A204.1 (cell line): Measurements from ENCODE around the gene RREB1.
A peak's percentile ranks its signal among the peaks of the same experiment; 100 is the strongest.
"Not testable (repeated sequence)": the region's sequence is repeated elsewhere in the genome, so short reads cannot be mapped to it uniquely, and the experiment has no call there.

Experiments
- FAIRE-seq: peaks from 2 replicates; lab custom pipeline; 2012; peaks lifted over from hg19 to GRCh38; lab: Jason Lieb, UNC

The RREB1 gene

GRCh38 chr6:7264686-7265384, 157.1 kb downstream of the RREB1 start:
- FAIRE-seq: no peak

- FAIRE-seq: not testable (repeated sequence)
Measured at GRCh38 chr6:7265385-7265726, 157.6 kb downstream of the RREB1 start.

- FAIRE-seq: no peak
Measured at GRCh38 chr6:7267071-7267465, 159.3 kb downstream of the RREB1 start.

GRCh38 chr6:7267466-7268091, 159.8 kb downstream of the RREB1 start:
- no peak for FAIRE-seq

- FAIRE-seq: no peak
Measured at GRCh38 chr6:7268362-7268761, 160.6 kb downstream of the RREB1 start.

- no peak for FAIRE-seq
Measured at GRCh38 chr6:7268816-7269555, 161.2 kb downstream of the RREB1 start.

- no peak for FAIRE-seq
Measured at GRCh38 chr6:7269816-7270215, 162.1 kb downstream of the RREB1 start.

GRCh38 chr6:7270320-7271204, 162.8 kb downstream of the RREB1 start:
- no peak for FAIRE-seq

GRCh38 chr6:7271205-7271534, 163.4 kb downstream of the RREB1 start:
- FAIRE-seq: no peak

- FAIRE-seq: no peak
Measured at GRCh38 chr6:7273709-7274108, 165.9 kb downstream of the RREB1 start.

- not testable (repeated sequence) for FAIRE-seq
Measured at GRCh38 chr6:7274525-7274924, 166.8 kb downstream of the RREB1 start.

- FAIRE-seq: no peak
Measured at GRCh38 chr6:7276199-7276524, 168.4 kb downstream of the RREB1 start.

GRCh38 chr6:7282097-7282906, 174.5 kb downstream of the RREB1 start:
- no peak for FAIRE-seq

- FAIRE-seq: no peak
Measured at GRCh38 chr6:7283676-7284075, 175.9 kb downstream of the RREB1 start.

- no peak for FAIRE-seq
Measured at GRCh38 chr6:7285416-7285815, 177.7 kb downstream of the RREB1 start.

- no peak for FAIRE-seq
Measured at GRCh38 chr6:7290079-7290478, 182.3 kb downstream of the RREB1 start.

- FAIRE-seq: no peak
Measured at GRCh38 chr6:7292596-7293255, 185.0 kb downstream of the RREB1 start.

- FAIRE-seq: no peak
Measured at GRCh38 chr6:7295916-7296315, 188.2 kb downstream of the RREB1 start.

GRCh38 chr6:7296602-7297001, 188.8 kb downstream of the RREB1 start:
- FAIRE-seq: no peak

GRCh38 chr6:7298113-7298512, 190.4 kb downstream of the RREB1 start:
- peak; percentile 30 for FAIRE-seq

GRCh38 chr6:7300926-7301325, 193.2 kb downstream of the RREB1 start:
- FAIRE-seq: no peak
